ENCODE measurements around the gene LTA. TPM values are rescaled to one million over a fixed set of nuclear protein-coding genes. Genes with fewer than 3 reads are reported as not detected.

LTA gene
- total and polyA plus RNA-seq, 4 donors: 0.05 TPM; not detected in 3

GRCh38 chr6:31558631-31559500 is 13.2 kb upstream of the LTA start:
- H3K36me3 ChIP-seq (ENCODE audit: control insufficient read depth in 4 of 4, insufficient read depth in 3 of 4, low read depth in 1 of 4, low read length in 3 of 4): peaks cover 6 to 14% (median 11%) of the 10 kb centered on the region in 4 donors
- H3K9ac ChIP-seq (ENCODE audit: low read depth in 1 of 2, low read length in 2 of 2): no peak overlapping the region
- H3K4me1 ChIP-seq (ENCODE audit: control insufficient read depth in 4 of 4, insufficient read depth in 4 of 4, low read length in 3 of 4): peaks cover 0 to 22% (median 7%) of the 10 kb centered on the region in 4 donors
- TF ChIP-seq NR2F2 (IDR thresholded peaks at IDR 0.05): no peak
- TF ChIP-seq YY1 (IDR thresholded peaks at IDR 0.05): no peak
- TF ChIP-seq FOXA1 (IDR thresholded peaks at IDR 0.05): no peak
- no peak for TF ChIP-seq FOXA2 (IDR thresholded peaks at IDR 0.05)
- TF ChIP-seq GABPA (IDR thresholded peaks at IDR 0.05 in 1 of 2, conservative IDR thresholded peaks at IDR 0.05 in 1 of 2): no peak
- TF ChIP-seq, protein P1, sequence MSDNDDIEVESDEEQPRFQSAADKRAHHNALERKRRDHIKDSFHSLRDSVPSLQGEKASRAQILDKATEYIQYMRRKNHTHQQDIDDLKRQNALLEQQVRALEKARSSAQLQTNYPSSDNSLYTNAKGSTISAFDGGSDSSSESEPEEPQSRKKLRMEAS (IDR thresholded peaks at IDR 0.05): no peak
- TF ChIP-seq HNF4A (conservative IDR thresholded peaks at IDR 0.05): no peak
- no peak for TF ChIP-seq TAF1 (conservative IDR thresholded peaks at IDR 0.05)
- TF ChIP-seq CTCF (IDR thresholded peaks at IDR 0.05; ENCODE audit: low read depth, low read length, missing input control): no peak
- no peak for TF ChIP-seq RAD21 (IDR thresholded peaks at IDR 0.05)
- TF ChIP-seq, protein P2, sequence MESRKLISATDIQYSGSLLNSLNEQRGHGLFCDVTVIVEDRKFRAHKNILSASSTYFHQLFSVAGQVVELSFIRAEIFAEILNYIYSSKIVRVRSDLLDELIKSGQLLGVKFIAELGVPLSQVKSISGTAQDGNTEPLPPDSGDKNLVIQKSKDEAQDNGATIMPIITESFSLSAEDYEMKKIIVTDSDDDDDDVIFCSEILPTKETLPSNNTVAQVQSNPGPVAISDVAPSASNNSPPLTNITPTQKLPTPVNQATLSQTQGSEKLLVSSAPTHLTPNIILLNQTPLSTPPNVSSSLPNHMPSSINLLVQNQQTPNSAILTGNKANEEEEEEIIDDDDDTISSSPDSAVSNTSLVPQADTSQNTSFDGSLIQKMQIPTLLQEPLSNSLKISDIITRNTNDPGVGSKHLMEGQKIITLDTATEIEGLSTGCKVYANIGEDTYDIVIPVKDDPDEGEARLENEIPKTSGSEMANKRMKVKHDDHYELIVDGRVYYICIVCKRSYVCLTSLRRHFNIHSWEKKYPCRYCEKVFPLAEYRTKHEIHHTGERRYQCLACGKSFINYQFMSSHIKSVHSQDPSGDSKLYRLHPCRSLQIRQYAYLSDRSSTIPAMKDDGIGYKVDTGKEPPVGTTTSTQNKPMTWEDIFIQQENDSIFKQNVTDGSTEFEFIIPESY (IDR thresholded peaks at IDR 0.05): no peak
- no peak for TF ChIP-seq RXRA (IDR thresholded peaks at IDR 0.05)
- TF ChIP-seq JUND (IDR thresholded peaks at IDR 0.05): no peak
- no peak for TF ChIP-seq HNF4G (IDR thresholded peaks at IDR 0.05)
- no peak for TF ChIP-seq SP1 (IDR thresholded peaks at IDR 0.05)
- TF ChIP-seq, protein P3, sequence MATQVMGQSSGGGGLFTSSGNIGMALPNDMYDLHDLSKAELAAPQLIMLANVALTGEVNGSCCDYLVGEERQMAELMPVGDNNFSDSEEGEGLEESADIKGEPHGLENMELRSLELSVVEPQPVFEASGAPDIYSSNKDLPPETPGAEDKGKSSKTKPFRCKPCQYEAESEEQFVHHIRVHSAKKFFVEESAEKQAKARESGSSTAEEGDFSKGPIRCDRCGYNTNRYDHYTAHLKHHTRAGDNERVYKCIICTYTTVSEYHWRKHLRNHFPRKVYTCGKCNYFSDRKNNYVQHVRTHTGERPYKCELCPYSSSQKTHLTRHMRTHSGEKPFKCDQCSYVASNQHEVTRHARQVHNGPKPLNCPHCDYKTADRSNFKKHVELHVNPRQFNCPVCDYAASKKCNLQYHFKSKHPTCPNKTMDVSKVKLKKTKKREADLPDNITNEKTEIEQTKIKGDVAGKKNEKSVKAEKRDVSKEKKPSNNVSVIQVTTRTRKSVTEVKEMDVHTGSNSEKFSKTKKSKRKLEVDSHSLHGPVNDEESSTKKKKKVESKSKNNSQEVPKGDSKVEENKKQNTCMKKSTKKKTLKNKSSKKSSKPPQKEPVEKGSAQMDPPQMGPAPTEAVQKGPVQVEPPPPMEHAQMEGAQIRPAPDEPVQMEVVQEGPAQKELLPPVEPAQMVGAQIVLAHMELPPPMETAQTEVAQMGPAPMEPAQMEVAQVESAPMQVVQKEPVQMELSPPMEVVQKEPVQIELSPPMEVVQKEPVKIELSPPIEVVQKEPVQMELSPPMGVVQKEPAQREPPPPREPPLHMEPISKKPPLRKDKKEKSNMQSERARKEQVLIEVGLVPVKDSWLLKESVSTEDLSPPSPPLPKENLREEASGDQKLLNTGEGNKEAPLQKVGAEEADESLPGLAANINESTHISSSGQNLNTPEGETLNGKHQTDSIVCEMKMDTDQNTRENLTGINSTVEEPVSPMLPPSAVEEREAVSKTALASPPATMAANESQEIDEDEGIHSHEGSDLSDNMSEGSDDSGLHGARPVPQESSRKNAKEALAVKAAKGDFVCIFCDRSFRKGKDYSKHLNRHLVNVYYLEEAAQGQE (IDR thresholded peaks at IDR 0.05): no peak
- no peak for TF ChIP-seq ATF3 (IDR thresholded peaks at IDR 0.05)
- no peak for TF ChIP-seq EGR1 (IDR thresholded peaks at IDR 0.05; ENCODE audit: low read depth in 2 of 2)
- 85% methylated on average over 14 of the region's 14 CpGs for WGBS
- DNase-seq (ENCODE audit: low spot score): no peak
- H3K9me3 ChIP-seq (ENCODE audit: control insufficient read depth in 4 of 4, low read length in 3 of 4): no peaks in the 10 kb centered on the region
- H3K4me3 ChIP-seq (ENCODE audit: low read depth in 1 of 3, low read length in 3 of 3): no peak overlapping the region
- H3K27me3 ChIP-seq (ENCODE audit: control insufficient read depth in 4 of 4, insufficient read depth in 4 of 4, low read length in 3 of 4): no peaks in the 10 kb centered on the region
- H3K27ac ChIP-seq (ENCODE audit: low read depth in 1 of 2, low read length in 2 of 2): peak overlapping the region; percentile 55 to 84

Measured in liver (tissue), 9 donors.